NCI-H2107 treated with DMSO at 0.1 percent for 48 hours (cell line): ENCODE measurements around the gene LHPP.

Experiments used
- DNase-seq: peaks from one replicate; lab custom pipeline; 2025; ENCODE audit not compliant: unreplicated experiment; lab: John Stamatoyannopoulos, UW

Gene LHPP

DNA sequence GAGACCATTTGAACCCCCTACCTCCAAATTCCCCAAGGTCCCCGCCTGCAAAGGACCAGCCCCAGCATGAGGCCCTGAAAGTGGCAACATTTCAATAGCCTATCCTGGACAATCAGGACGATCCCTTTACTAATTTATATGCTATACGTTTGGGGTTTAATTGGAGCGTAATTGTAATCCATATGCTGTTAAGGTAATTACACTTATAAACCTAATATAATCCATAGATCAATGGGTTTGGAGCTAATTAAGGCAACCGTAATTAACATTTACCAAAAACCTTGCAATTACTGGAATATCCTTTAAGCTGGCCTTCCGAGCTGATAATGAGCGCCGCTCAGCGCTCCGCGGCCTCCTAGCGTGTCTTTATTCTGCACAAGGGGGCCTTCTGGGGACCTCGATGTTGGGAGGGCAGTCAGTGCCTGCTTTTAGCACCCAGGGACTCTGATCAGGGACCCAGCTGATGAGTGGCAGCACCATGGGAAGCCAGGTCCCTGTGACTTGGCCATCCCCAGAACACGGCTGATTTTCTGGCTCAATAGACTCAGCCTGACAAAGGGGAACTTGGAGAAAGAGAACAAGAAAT lies 91.2 kb downstream of the LHPP start:
- no peak for DNase-seq

DNA sequence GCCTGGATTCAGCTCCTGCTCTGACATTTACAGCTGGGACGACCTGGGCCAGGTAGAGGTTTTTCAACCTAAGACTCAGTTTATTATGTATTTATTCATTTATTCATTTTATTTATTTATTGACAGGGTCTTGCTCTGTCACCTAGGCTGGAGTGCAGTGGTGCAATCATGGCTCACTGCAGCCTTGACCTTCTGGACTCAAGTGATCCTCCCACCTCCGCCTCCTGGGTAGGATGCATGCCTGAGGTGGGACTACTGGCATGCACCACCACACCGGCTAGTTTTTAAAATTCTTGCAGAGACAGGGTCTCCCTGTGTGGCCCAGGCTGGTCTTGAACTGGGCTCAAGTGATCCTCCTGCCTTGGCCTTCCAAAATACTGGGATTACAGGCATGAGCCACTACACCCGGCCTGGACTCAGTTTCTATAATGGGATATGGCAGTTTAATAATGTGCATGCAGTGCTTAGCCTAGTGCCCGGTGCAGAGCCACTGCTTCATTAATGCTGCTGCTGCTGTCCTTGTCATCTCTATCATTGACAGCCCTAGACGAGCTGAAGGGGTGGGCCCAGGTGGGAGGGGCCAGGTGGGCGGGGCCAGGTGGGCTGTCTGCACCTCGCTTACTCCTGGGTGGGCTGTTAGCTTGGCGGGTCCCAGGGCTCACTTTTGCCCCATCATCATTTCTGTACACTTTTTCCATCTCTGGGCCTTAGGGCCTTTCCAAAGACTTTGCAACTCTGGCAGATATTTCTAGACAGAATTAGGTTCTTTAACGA lies 92.6 kb downstream of the LHPP start:
- no peak for DNase-seq

DNA sequence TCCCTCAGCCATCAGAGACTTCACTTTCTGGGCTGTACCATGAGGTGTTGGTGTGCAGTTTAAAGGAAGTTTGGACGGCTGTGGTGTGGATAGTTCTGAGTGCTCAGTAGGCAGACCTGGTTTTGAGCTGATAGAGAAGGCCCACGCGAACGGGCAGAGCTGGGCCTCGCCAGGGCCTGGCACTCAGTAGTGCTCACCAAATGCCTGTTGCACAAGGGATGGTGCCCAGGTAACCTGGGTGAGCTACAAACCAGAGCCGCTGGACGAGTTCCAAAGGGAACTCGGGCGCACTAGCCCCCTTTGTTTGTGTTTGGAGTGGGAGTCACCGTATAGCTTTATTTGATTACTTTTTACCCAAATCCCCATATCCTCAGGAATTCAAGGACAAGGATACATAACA lies 95.5 kb downstream of the LHPP start:
- DNase-seq: no peak

DNA sequence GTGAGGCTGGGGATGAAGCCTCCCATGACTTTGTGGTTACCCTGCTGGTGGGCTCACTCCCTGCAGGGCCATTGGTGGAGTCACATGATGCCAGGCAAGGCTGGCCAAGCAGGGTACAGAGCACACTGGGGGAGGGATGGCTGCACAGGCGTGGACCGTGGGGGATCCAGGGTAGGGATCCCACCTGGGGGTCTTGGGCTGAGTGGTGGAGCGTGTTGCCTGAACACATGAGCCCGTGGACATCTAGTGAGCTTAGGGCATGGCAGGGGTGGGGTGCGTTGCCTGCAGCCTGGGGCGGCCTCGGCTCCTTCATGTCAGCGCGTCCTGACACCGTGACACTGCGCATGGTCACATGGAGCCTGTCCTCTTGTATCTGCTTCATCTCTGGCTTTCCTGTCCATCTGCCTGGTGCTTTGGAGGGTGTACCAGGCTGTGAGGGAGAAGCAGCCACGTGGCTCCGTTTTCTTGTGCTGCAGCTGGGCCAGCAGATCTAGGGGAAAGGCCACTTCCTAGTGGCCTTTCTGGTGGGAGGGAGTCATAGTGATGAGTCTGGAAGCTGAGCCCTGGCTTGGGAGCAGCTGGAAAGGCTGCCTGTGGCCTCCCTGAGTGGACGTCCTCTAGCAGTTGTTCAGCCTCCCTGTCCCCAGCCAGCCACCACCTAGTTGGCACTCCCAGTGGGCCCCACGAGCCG lies 96.2 kb downstream of the LHPP start:
- no peak for DNase-seq

DNA sequence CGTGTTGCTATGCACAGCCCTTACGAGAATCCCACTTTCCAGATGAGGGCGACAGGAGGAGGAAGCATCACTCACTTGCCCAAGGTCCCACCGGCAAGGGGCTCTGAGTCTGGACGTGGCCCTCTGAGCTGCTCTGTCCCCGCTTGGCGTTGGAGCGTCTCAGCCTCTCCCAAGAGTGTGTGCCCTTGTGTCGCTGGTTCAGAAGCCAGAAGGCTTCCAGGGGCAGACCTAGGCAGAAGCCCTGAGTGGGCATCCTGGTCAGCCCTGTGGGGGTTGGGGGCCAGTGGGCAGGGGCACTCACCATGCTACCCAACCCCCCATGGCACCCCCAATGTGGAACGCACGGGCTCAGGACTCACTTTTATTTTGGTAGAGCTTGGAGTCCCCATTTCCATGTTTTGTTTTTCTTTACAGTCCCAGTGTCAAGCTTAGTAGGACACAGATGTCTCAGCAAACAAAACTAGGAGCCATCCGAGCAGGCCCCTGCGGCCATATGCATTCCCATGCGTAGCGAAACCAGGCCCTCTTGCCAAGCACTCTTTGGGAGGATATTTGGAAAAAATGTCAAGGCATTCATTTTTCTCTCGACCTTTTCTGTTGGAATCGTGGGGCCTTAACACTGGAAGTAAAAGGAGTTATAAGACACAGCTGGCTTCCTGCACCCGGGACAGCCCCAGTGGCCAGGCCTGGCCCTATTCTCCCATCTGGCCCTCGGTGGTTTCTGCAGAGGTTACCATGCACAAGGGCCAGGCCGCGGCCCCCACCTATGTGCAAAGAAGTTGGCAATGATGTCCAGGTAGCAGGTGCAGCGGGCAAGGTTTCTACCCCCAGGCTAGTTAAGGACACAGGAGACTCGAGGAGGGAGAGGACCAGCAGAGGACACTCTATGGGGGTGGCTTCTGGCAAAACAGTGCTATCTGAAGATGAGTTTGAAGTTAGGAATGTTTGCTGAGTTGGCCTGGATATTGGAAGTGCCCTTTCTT lies 97.0 kb downstream of the LHPP start:
- DNase-seq: no peak

DNA sequence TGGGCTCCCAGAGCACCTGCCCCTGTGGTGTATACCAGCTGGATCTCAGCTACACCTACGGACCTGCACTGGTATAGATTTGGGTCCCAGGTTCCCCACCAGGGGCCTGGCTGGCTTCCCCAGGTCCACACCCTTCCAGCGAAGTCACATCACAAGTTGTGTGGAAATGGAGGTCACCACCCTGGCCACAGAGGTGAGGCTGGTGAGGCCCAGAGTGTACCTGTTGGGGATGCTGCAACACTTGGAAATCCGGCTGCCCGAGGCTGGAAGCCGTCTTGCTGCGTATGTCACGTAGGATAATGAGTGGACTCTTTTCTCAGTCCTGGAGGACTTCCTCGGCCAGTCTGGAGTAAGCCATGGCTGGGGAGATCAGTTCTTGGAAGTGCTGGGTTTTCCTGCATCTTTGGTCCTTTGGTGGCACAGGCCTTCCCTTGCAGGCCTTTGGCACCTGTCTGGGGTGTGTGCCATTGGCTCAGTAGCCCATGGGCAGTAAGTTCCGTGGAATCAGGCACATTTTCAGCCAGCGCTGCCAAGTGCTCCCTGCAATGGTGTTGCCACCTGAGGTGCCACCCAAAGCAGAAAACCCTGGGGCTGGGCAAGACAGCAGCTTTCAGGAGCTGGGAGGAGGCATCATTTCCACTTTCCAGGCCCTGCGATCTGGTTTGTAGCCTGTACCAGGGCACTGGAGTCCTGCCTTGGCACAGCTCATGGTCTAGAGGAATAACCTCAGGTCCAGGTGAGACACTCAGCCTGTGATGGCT lies 97.9 kb downstream of the LHPP start:
- no peak for DNase-seq

DNA sequence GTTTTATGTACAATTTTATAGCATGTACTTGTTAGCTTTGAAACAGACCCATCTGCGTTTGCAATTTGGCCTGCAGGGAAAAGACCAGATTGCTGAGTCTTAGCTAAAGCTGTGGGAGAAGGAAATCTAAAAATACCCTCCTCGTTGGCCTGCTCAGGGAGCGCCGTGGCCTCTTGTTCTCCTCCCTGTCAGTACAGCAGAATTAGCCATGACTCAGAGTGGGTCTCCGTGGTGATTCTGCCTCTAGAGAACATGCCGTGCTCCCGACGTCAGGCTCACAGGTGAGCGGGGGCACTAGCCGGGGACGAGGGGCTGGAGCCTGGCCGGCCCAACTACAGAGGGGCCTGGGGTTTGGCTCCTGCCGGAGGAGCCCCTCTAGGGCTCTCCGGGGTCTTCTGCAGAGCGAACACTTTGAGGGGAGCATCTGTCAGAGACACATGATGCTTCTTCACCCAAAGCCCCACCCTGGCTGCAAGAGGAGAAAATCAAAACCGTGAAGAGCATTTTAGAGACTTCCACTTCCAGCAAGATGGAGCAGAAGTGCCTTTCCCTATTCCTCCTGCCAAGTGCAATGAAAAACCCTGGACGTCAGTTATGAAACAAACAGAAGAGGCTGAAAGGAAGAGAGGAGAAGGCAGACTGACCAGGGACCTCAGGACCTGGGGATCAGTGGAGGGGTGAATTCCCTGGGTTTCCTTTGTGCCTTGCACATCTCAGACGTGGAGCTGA lies 98.9 kb downstream of the LHPP start:
- no peak for DNase-seq

DNA sequence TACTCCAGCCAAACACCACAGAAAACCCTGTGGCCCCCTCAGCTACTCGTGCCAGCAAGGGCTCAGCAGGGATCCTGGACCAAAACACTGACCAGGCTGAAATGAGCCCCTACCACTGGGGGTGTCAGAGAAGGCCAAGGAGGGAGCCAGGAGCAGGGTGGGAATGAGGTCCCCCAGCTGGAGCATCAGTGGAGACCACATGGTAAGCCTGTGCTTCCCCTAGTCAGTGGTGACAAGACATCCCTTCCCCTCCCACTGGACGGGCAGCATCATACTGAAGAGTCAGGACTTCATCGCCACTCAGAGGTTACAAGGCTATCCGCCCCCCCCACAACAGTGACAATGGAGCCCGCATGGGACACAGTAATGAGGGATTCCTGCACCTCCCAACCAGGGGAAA lies 99.6 kb downstream of the LHPP start:
- no peak for DNase-seq

DNA sequence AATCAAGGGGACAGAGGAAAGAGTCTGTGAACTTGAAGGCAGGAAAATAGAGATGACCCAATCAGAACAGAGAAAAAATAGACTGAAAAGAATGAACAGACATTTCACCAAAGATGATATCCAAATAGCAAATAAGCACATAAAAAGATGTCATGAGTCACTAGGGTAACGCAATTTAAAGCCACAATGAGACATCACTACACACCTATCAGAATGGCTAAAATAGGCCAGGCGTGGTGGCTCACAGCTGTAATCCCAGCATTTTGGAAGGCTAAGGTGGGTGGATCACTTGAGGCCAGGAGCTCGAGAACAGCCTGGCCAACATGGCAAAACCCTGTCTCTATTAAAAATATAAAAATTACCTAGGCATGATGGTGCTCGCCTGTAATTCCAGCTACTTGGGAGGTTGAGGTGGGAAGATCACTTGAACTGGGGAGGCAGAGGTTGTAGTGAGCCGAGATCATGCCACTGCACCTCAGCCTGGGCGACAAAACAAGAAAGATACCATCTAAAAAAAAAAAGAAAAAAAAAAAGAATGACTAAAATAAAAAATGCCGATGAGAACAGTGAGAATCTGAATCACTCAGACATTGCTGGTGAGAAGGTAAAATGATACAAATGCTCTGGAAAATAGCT lies 100.9 kb downstream of the LHPP start:
- no peak for DNase-seq

DNA sequence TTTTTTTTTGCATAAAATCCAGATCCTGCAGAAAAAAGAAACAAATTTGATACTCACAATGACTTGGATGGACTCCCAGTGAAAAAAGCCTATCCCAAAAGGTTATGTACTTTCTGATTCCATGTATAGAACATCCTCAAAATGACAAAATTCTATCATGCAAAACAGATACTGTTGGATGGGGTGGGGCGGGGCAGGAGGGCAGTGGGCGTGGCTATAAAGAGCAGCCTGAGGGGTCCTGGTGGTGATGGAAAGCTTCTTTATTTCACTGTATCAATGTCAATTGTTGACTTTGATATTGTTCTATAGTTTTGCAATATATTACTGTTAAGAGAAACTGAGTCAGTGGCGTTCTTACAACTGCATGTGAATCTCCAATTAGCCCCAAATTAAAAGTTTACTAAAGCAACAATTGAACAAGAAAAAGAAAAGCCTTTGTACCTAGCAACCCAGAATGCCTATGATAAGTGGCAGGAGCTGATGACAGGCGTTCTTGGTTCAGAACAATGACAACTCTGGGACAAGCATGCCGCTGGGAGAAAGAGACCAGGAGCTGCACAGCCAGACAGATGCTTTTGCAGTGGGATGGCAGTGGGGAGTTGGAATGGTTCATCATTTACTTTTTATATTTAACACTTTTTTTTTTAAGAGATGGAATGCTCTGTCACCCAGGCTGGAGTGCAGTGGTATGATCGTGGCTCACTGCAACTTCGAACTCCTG lies 101.9 kb downstream of the LHPP start:
- DNase-seq: no peak

DNA sequence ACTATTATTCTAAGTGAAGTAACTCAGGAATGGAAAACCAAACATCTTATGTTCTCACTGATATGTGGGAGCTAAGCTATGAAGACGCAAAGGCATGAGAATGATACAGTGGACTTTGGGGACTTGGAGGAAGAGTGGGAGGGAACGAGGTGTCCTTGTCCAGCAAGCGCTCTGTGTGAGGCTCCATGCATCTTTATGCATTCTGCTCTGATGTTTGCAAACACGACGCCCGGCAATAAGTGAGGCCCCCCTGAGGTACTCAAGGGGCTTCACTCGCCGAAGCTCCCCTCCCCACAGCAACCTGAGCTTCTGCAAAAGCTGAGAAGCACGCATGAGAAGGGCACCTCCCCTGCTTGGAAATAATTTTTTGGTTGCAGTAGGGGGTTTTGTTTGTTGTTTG lies 103.3 kb downstream of the LHPP start:
- DNase-seq: no peak

DNA sequence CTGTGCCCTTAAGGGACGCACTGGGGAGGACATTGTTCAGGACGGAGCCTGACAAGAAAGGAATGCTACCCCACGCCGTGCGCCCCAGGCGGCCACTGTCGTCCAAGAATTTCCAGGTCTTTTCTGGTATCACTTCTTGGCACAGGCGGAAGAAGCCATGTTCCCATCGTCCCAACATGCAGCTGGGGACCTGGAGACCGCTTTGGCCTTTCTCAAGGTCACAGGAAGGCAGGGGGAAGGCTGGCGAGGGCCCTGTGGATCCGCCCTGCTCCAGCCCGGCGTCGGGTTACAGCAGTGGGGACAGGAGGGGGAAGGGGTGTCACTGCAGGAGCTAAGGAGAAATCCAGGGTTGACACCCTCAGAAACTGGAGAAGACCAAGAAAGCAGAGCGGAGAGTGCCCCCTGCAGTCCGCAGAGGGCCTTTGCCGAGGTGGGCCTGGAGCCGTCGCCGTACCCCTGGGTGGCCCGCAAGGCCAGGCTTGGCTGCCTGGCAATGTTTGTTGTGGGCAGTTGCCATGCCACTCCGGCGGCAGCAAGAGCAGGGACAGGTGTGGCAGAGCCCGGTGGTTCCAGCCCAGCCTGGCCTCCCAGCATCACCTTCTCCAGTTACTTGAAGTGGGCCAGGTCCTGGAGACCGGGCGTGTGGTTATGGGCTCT lies 104.1 kb downstream of the LHPP start:
- DNase-seq: peak; percentile 60

DNA sequence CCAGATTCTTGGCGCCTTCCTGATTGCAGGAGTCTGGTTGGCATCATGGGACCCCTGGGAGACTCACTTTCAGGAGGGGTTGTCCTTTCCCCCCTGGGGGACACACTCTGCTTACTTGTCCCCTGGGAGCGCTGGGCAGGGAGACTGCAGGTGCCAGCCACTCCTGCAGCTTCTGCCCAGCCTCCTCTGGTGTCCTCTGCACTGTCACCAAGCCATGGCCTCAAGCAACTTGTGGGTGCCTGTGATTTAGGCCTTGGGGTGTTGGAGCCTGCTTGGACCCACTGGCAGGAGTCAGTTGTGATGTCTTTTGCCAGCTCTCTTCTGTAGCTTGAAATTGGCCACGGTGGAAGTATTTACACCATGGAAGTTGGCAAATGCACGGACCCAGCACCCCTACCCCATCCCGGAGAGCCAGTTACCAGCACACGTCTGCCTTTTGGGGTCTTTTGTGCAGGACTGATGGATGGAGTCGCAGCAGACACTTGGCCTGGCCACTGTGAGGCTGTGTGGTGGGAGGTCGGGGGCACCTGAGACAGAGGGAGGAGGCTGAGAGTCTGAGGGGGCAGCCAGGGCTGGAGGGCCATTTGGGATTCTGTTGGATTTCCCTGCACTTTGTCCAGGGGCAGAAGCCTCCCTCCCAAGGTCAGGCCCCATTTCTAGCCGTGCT lies 104.7 kb downstream of the LHPP start:
- DNase-seq: no peak

DNA sequence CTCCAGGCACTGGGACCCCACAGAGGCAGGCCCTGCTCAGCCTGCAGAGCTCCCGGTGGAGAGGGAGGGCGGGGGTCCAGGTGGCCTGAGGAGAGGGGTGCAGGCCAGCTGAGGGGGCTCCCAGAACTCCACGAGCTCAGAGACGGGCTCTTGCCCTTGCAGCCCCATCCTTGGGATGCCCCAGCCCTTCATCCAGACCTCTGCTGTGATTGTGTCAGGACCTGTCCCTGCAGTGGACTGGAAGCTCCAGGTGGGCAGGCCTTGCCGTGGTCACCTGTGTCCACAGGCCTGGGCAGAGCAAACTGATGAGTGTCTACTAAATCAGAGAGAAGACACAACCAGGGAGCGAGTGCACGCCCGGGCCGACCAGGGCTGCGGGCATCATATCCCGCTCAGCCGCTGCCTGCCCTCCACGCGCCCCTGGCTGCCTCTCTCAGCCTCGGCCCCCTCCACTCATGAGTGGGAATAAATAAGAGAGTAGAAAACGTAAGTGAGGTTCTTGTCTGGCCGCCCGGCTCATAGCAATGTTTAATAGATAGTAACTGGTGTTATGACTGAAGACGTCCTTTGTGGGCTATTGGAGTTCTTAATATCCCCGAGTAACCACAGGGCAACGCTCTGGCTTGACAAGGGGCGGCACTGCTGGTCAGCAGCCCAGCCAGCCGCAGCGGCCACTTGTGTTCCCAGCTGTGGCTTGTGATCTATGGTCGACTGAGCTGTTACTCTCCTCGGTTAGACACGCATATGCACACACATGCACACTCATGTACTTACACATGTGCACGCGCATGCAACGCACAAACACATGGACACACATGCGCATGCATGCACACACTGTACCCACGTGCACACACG lies 105.6 kb downstream of the LHPP start:
- DNase-seq: no peak

DNA sequence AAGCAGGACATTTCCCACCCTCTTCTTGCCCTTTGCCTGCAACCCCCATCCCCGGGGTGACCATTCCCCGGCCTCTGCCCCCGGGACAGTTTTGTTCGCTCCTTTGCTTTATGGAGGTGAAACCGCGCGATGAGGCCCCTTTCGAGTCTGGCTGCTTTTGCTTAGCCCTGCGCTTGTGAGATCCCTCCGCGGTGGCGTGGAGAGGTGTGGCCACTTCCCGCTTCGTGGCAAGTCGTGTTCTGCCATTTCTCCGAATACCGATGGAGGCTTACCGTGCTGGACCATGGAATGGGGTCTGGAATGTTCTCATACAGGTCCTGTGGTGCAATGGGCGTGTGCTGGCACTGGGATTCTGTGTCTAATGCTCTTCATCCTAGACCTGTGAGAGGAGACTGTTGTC lies 106.7 kb downstream of the LHPP start:
- no peak for DNase-seq

DNA sequence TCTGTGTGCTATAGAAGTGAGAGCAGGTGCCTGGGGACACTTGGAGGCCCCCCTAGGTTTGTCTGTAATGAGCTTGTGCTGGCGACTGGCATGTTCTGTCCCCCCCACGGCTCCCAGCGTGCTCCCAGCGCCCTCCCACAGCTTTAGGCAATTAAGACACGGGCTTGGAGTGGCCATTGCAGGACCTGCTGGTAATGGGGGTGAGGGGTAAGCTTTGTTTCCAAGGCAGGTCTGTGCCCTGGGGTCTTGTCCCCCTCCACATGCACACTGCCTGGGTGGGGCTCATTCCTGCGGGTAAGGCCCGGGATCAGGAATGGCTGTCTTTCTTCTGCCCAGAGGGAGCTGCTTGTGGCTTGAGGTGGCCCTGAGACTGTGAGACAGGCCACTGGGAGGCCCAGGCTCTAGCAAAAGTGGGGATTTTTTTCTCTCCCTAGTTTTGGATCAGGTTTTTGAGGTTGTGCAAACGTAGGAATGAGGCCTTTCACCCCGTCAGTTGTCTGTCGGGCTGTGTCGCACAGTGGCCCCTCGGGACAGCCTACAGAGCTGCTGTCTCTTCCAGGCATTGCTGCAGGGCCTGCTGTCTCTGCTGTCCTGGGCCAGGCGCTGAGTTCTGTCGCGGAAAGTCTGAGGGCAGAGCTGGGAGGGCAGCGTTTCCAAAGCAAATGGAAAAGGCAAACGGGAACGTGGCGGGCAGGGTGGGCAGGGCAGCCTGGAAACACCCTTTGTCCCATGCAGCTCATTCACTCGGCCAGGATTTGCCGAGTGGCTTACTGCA lies 107.4 kb downstream of the LHPP start:
- DNase-seq: no peak
